Left renal pelvis (tissue), 4 donors: ENCODE data around the gene UQCC2. TPM values are rescaled to one million over a fixed set of nuclear protein-coding genes. Genes with fewer than 3 reads are reported as not detected.

Source experiments
- DNase-seq, 4 donors: peaks; one replicate each; pipeline ENCODE4 v3.0.0-alpha.2; 2013; ENCODE audit warnings: low read depth in 4 of 4, low spot score in 3 of 4
- polyA plus RNA-seq, 4 donors: library from polyadenylated mRNA; unstranded; fragments of 120-200 nt; gene quantifications; one replicate each; pipeline ENCODE4 v1.2.1, GENCODE V29; 2013; ENCODE audit not compliant: insufficient read length in 4 of 4

The UQCC2 gene
- polyA plus RNA-seq, 4 donors: 48.3 to 76.5 (median 60.8) TPM

- DNase-seq: no peak
These were observed 31.7 kb downstream of the UQCC2 start for GRCh38 chr6:33679761-33680160.

- no peak for DNase-seq
These were observed 32.5 kb downstream of the UQCC2 start for GRCh38 chr6:33678932-33679490.

GRCh38 chr6:33678233-33678931 lies 33.1 kb downstream of the UQCC2 start:
- DNase-seq: no peak

- DNase-seq: no peak
These were observed 33.8 kb downstream of the UQCC2 start for GRCh38 chr6:33677689-33678088.

- DNase-seq: no peak
These were observed 34.3 kb downstream of the UQCC2 start for GRCh38 chr6:33677143-33677660.

- no peak for DNase-seq
These were observed 34.9 kb downstream of the UQCC2 start for GRCh38 chr6:33676416-33677142.

- no peak for DNase-seq
These were observed 35.5 kb downstream of the UQCC2 start for GRCh38 chr6:33675968-33676367.

GRCh38 chr6:33673851-33674250 lies 37.6 kb downstream of the UQCC2 start:
- no peak for DNase-seq

GRCh38 chr6:33672808-33673207 lies 38.7 kb downstream of the UQCC2 start:
- no peak for DNase-seq

GRCh38 chr6:33671744-33672072 lies 39.8 kb downstream of the UQCC2 start:
- DNase-seq: no peak

GRCh38 chr6:33670971-33671743 lies 40.3 kb downstream of the UQCC2 start:
- no peak for DNase-seq

GRCh38 chr6:33670086-33670660 lies 41.3 kb downstream of the UQCC2 start:
- no peak for DNase-seq

GRCh38 chr6:33668914-33669313 lies 42.6 kb downstream of the UQCC2 start:
- DNase-seq: no peak

- DNase-seq: no peak
These were observed 43.2 kb downstream of the UQCC2 start for GRCh38 chr6:33668328-33668727.

- DNase-seq: no peak
These were observed 43.7 kb downstream of the UQCC2 start for GRCh38 chr6:33667776-33668175.

- DNase-seq: no peak
These were observed 44.4 kb downstream of the UQCC2 start for GRCh38 chr6:33667072-33667471.

- DNase-seq: no peak
These were observed 45.5 kb downstream of the UQCC2 start for GRCh38 chr6:33665957-33666356.

- no peak for DNase-seq
These were observed 46.9 kb downstream of the UQCC2 start for GRCh38 chr6:33664506-33665057.

GRCh38 chr6:33663727-33664449 lies 47.6 kb downstream of the UQCC2 start:
- DNase-seq: no peak

GRCh38 chr6:33663028-33663427 lies 48.5 kb downstream of the UQCC2 start:
- no peak for DNase-seq
